ENCODE results near the gene GRIN3A. TPM values are rescaled to one million over a fixed set of nuclear protein-coding genes. Genes with fewer than 3 reads are reported as not detected.
"Not testable (repeated sequence)": the region's sequence is repeated elsewhere in the genome, so short reads cannot be mapped to it uniquely, and the experiment has no call there.

GRIN3A gene
- total RNA-seq, 1 donor = not detected

DNA sequence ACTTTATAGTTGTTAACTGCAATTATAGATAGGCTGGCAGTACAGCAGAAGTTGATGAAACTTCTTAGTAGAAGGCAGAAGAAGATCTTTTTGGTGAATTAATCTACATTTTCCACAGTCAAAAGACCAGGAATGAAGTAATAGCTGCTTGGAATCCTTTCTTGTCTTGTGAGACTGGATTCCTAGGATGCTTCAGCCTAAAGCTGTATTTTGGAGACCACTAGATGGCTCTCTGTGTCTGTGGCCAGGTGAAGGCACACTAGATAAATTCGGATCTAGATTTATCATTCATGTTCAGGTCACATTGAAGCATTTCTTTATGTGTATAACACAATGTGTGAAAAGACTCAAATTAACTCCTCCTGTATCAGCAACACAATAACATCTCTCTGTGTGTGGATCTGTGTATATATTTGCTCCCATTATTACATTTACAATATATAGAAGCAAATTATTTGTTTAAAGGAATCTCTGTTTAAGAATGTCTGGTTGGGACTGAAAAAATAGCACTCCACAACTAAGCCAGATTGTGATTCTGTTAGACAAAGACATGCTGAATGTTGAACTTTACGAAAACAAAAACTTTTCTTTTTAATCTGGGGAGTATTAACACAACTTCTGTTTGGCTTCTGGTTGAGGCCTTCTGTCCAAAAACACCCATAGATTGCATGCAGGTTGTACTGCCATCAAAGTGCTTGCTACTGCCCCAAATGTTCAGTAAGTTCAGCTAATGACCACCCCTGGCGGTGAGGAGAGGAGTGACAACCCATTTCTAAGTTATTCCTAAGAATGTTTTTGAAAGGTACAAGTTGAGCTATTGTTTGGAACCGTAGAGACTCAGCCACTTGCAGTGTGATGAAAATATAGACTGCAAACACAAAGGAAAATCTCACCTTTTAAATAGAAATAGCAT, 10.6 kb downstream of the GRIN3A start:
- H3K79me2 ChIP-seq (ENCODE audit: insufficient read depth, low read length) = no peaks in the 10 kb centered on the region
- H4K20me1 ChIP-seq (ENCODE audit: insufficient read depth, low read length) = no peaks in the 10 kb centered on the region
- TF ChIP-seq, protein P1, sequence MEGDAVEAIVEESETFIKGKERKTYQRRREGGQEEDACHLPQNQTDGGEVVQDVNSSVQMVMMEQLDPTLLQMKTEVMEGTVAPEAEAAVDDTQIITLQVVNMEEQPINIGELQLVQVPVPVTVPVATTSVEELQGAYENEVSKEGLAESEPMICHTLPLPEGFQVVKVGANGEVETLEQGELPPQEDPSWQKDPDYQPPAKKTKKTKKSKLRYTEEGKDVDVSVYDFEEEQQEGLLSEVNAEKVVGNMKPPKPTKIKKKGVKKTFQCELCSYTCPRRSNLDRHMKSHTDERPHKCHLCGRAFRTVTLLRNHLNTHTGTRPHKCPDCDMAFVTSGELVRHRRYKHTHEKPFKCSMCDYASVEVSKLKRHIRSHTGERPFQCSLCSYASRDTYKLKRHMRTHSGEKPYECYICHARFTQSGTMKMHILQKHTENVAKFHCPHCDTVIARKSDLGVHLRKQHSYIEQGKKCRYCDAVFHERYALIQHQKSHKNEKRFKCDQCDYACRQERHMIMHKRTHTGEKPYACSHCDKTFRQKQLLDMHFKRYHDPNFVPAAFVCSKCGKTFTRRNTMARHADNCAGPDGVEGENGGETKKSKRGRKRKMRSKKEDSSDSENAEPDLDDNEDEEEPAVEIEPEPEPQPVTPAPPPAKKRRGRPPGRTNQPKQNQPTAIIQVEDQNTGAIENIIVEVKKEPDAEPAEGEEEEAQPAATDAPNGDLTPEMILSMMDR (IDR thresholded peaks at IDR 0.05; ENCODE audit: extremely low read depth, low read depth, low read length) = peak; percentile 30
- no peaks in the 10 kb centered on the region for H3K9me3 ChIP-seq (ENCODE audit: low read depth, low read length)
- no peaks in the 10 kb centered on the region for H3K4me1 ChIP-seq (ENCODE audit: insufficient read depth, low read length)
- no peak overlapping the region for H3K4me3 ChIP-seq (ENCODE audit: insufficient read depth, low read length)
- no peaks in the 10 kb centered on the region for H3K27me3 ChIP-seq (ENCODE audit: insufficient read depth, low read length)
- DNase-seq (ENCODE audit: insufficient read length, low spot score, missing footprints) = peak; percentile 53
- no peak overlapping the region for H3K27ac ChIP-seq (ENCODE audit: low read depth, low read length)
- no peaks in the 10 kb centered on the region for H3K36me3 ChIP-seq (ENCODE audit: insufficient read depth, low read length)
- H2AFZ ChIP-seq (ENCODE audit: low read length) = no peak overlapping the region
- no peak overlapping the region for H3K4me2 ChIP-seq (ENCODE audit: insufficient read depth, low read length)

DNA sequence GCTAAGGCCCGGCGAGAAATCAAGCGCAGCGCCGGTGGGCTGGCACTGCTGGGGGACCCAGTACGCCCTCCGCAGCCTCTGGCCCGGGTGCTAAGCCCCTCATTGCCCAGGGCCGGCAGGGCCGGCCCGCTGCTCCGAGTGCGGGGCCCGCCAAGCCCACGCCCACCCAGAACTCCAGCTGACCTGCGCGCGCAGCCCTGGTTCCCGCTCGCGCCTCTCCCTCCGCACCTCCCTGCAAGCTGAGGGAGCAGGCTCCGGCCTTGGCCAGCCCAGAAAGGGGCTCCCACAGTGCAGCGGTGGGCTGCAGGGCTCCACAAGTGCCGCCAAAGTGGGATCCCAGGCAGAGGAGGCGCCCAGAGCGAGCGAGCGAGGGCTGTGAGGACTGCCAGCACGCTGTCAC, 14.2 kb downstream of the GRIN3A start:
- H2AFZ ChIP-seq (ENCODE audit: low read length); H3K9me3 ChIP-seq (ENCODE audit: low read depth, low read length); H3K4me3 ChIP-seq (ENCODE audit: insufficient read depth, low read length); H3K79me2 ChIP-seq (ENCODE audit: insufficient read depth, low read length); H4K20me1 ChIP-seq (ENCODE audit: insufficient read depth, low read length); DNase-seq (ENCODE audit: insufficient read length, low spot score, missing footprints); H3K36me3 ChIP-seq (ENCODE audit: insufficient read depth, low read length); H3K4me2 ChIP-seq (ENCODE audit: insufficient read depth, low read length); H3K27me3 ChIP-seq (ENCODE audit: insufficient read depth, low read length); H3K27ac ChIP-seq (ENCODE audit: low read depth, low read length); H3K4me1 ChIP-seq (ENCODE audit: insufficient read depth, low read length): not testable (repeated sequence)

DNA sequence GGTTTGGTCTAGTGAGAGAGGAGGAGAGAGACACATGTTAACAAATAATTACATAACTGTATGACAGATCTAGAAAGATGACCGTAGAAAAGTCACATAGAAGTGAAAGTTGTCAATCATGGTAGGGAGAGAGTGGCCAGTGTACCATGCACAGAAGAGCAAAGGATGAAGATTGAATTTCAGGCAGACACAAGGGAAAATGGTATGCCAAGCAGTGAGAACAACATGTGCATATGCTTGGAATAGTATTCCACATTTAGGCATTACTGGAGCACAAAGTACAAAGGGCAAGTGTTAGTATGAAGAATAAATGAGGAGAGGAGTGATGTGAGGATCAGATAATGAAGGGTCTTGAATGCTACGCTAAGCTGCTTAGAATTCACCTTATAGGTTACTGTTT, 20.3 kb downstream of the GRIN3A start:
- H3K4me1 ChIP-seq (ENCODE audit: insufficient read depth, low read length) = no peaks in the 10 kb centered on the region
- no peak for DNase-seq (ENCODE audit: insufficient read length, low spot score, missing footprints)
- H3K4me3 ChIP-seq (ENCODE audit: insufficient read depth, low read length) = no peak overlapping the region
- H3K36me3 ChIP-seq (ENCODE audit: insufficient read depth, low read length) = no peaks in the 10 kb centered on the region
- no peaks in the 10 kb centered on the region for H3K79me2 ChIP-seq (ENCODE audit: insufficient read depth, low read length)
- no peak overlapping the region for H3K4me2 ChIP-seq (ENCODE audit: insufficient read depth, low read length)
- H3K27ac ChIP-seq (ENCODE audit: low read depth, low read length) = no peak overlapping the region
- H3K9me3 ChIP-seq (ENCODE audit: low read depth, low read length) = no peaks in the 10 kb centered on the region
- H3K27me3 ChIP-seq (ENCODE audit: insufficient read depth, low read length) = no peaks in the 10 kb centered on the region
- H2AFZ ChIP-seq (ENCODE audit: low read length) = no peak overlapping the region
- TF ChIP-seq, protein P1 (IDR thresholded peaks at IDR 0.05; ENCODE audit: extremely low read depth, low read depth, low read length) = no peak
- no peaks in the 10 kb centered on the region for H4K20me1 ChIP-seq (ENCODE audit: insufficient read depth, low read length)

DNA sequence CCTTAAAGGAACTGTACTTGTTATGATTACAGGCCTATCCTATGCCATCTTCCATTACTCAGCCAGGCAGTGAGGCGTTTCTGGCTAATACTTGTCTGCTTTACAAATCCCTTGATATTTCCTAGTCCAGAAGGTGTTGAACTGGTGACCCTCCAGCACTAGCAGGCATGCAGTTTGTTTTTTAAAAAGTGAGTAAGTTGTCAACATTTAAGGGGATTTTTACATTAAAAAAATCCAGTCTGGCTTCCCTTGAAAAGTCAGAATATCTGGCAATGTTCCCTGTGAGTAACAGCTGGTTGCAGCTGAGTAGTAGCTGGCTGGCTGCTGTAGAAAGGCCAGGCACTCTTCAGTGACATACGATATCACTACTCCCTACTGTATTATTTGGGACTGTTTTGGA, 21.8 kb downstream of the GRIN3A start:
- TF ChIP-seq, protein P1 (IDR thresholded peaks at IDR 0.05; ENCODE audit: extremely low read depth, low read depth, low read length) = no peak
- DNase-seq (ENCODE audit: insufficient read length, low spot score, missing footprints) = no peak

More for the DNA sequence above, 21.8 kb downstream of the GRIN3A start:
- Histone ChIP-seq H3K4me1 (ENCODE audit: insufficient read depth, low read length) (no peaks in the 10 kb centered on the region), H3K9me3 (ENCODE audit: low read depth, low read length) (no peaks in the 10 kb centered on the region), H2AFZ (ENCODE audit: low read length) (no peak overlapping the region), H3K27me3 (ENCODE audit: insufficient read depth, low read length) (no peaks in the 10 kb centered on the region), H3K79me2 (ENCODE audit: insufficient read depth, low read length) (no peaks in the 10 kb centered on the region), H3K4me2 (ENCODE audit: insufficient read depth, low read length) (no peak overlapping the region), H4K20me1 (ENCODE audit: insufficient read depth, low read length) (no peaks in the 10 kb centered on the region), H3K4me3 (ENCODE audit: insufficient read depth, low read length) (no peak overlapping the region), H3K36me3 (ENCODE audit: insufficient read depth, low read length) (no peaks in the 10 kb centered on the region), H3K27ac (ENCODE audit: low read depth, low read length) (no peak overlapping the region)

Measured in osteoblast (primary cell).